GM18498 (cell line): ENCODE data around the gene TAB2.
A peak's percentile ranks its signal among the peaks of the same experiment; 100 is the strongest.

ENCODE experiments used
- ATAC-seq: cut with Tn5 transposase; IDR thresholded peaks from one replicate; pipeline ENCODE4 v1.9.1; 2021; ENCODE audit warnings: mild to moderate bottlenecking, moderate library complexity; ENCODE audit not compliant: unreplicated experiment

TAB2 gene

GRCh38 chr6:149317644-149318571, at the start of gene TAB2:
Gene TAB2, plus strand, starts transcription at chr6:149317712. Its CDS starts 52,286 bp downstream, at chr6:149369998.
- ATAC-seq: peak; percentile 14

- no peak for ATAC-seq
Measured at GRCh38 chr6:149268146-149268545, 49.4 kb upstream of the TAB2 start.

- ATAC-seq: no peak
Measured at GRCh38 chr6:149268768-149269167, 48.7 kb upstream of the TAB2 start.

GRCh38 chr6:149270616-149271015, 46.9 kb upstream of the TAB2 start:
- no peak for ATAC-seq

GRCh38 chr6:149271348-149272340, 45.9 kb upstream of the TAB2 start:
- peak; percentile 79 for ATAC-seq

- ATAC-seq: peak; percentile 34
Measured at GRCh38 chr6:149273318-149273717, 44.2 kb upstream of the TAB2 start.

- ATAC-seq: no peak
Measured at GRCh38 chr6:149275621-149276020, 41.9 kb upstream of the TAB2 start.

GRCh38 chr6:149277621-149278020, 39.9 kb upstream of the TAB2 start:
- no peak for ATAC-seq

GRCh38 chr6:149278997-149279396, 38.5 kb upstream of the TAB2 start:
- ATAC-seq: no peak

GRCh38 chr6:149284904-149285303, 32.6 kb upstream of the TAB2 start:
- ATAC-seq: no peak

GRCh38 chr6:149285626-149286025, 31.9 kb upstream of the TAB2 start:
- no peak for ATAC-seq

GRCh38 chr6:149286905-149287304, 30.6 kb upstream of the TAB2 start:
- ATAC-seq: no peak

GRCh38 chr6:149289192-149289781, 28.2 kb upstream of the TAB2 start:
- no peak for ATAC-seq

GRCh38 chr6:149289966-149290365, 27.5 kb upstream of the TAB2 start:
- no peak for ATAC-seq

GRCh38 chr6:149293244-149293643, 24.3 kb upstream of the TAB2 start:
- ATAC-seq: no peak

GRCh38 chr6:149300563-149300962, 16.9 kb upstream of the TAB2 start:
- ATAC-seq: no peak

GRCh38 chr6:149302723-149303122, 14.8 kb upstream of the TAB2 start:
- ATAC-seq: no peak

GRCh38 chr6:149303468-149303867, 14.0 kb upstream of the TAB2 start:
- ATAC-seq: no peak

GRCh38 chr6:149305372-149305771, 12.1 kb upstream of the TAB2 start:
- no peak for ATAC-seq

- no peak for ATAC-seq
Measured at GRCh38 chr6:149306967-149307366, 10.5 kb upstream of the TAB2 start.

GRCh38 chr6:149311293-149311692, 6.2 kb upstream of the TAB2 start:
- ATAC-seq: no peak
